IMR-90 (cell line): ENCODE results near the gene COL19A1. TPM values are rescaled to one million over a fixed set of nuclear protein-coding genes. Genes with fewer than 3 reads are reported as not detected.

Experiments used
- ATAC-seq: fragments of 200-7000 bp; cut with Tn5 transposase; 2 replicates; pipeline ENCODE4 v1.9.1; 2020; ENCODE audit warnings: low read depth, mild to moderate bottlenecking, moderate library complexity
- BruUV-seq: library from RNA; stranded (reverse); fragments of 400-500 nt; replicated peaks from 2 replicates; lab custom pipeline; 2021; lab: Mats Ljungman, UMichigan
- CTCF ChIA-PET: fragments of 300-600 bp; formaldehyde crosslinking; extraction: SDS; loops from one replicate; lab custom pipeline; 2021; ENCODE audit warnings: antibody characterized with exemption; lab: Yijun Ruan, JAX
- POLR2A ChIA-PET: fragments of 300-600 bp; sonication (Branson Sonifier 250); formaldehyde crosslinking; loops from one replicate; lab custom pipeline; 2022; ENCODE audit warnings: antibody characterized with exemption; ENCODE audit not compliant: unreplicated experiment; lab: Charles Lee
- DNase-seq: peaks from one replicate; pipeline ENCODE4 v3.0.0; 2013
- H2AFZ ChIP-seq: replicated peaks from 2 replicates; pipeline ENCODE3; 2013; ENCODE audit warnings: low read length, mild to moderate bottlenecking; ENCODE audit not compliant: poor library complexity
- H2AK5ac ChIP-seq: 2 replicates; pipeline ENCODE4 v1.6.1; 2013; ENCODE audit warnings: low read depth, low read length, inconsistent platforms
- H2AK9ac ChIP-seq: replicated peaks from 2 replicates; pipeline ENCODE3; 2013; ENCODE audit warnings: mild to moderate bottlenecking, low read depth, low read length, moderate library complexity; ENCODE audit not compliant: poor library complexity
- H2BK120ac ChIP-seq: 2 replicates; pipeline ENCODE4 v1.6.1; 2013; ENCODE audit warnings: low read depth, low read length, inconsistent platforms
- H2BK15ac ChIP-seq: 3 replicates; pipeline ENCODE4 v1.6.1; 2013; ENCODE audit warnings: low read depth, low read length, inconsistent platforms
- H2BK20ac ChIP-seq: 2 replicates; pipeline ENCODE4 v1.6.1; 2013; ENCODE audit warnings: low read depth, mild to moderate bottlenecking, inconsistent platforms, low read length, moderate library complexity
- H2BK5ac ChIP-seq: 2 replicates; pipeline ENCODE4 v1.6.1; 2013; ENCODE audit warnings: mild to moderate bottlenecking, low read depth, low read length, inconsistent platforms; ENCODE audit not compliant: poor library complexity, severe bottlenecking
- H3K14ac ChIP-seq: replicated peaks from 2 replicates; pipeline ENCODE4 v1.6.1; 2013; ENCODE audit warnings: low read depth, low read length, inconsistent platforms
- H3K18ac ChIP-seq: 2 replicates; pipeline ENCODE4 v1.6.1; 2013; ENCODE audit warnings: low read depth, low read length, control low read depth
- H3K23ac ChIP-seq: 2 replicates; pipeline ENCODE4 v1.6.1; 2013; ENCODE audit warnings: low read depth, low read length, inconsistent platforms
- H3K27ac ChIP-seq: 2 replicates; pipeline ENCODE4 v1.5.1; 2013; ENCODE audit warnings: mild to moderate bottlenecking, control low read depth, low read length; ENCODE audit not compliant: insufficient read depth
- H3K27me3 ChIP-seq: 2 replicates; pipeline ENCODE4 v1.6.1; 2013; ENCODE audit warnings: low read length; ENCODE audit not compliant: control insufficient read depth, insufficient read depth
- H3K36me3 ChIP-seq: 2 replicates; pipeline ENCODE4 v1.6.1; 2013; ENCODE audit warnings: low read length, mixed read lengths; ENCODE audit not compliant: control insufficient read depth, insufficient read depth
- H3K4ac ChIP-seq: 2 replicates; pipeline ENCODE4 v1.6.1; 2013; ENCODE audit warnings: low read depth, low read length, inconsistent platforms
- H3K4me1 ChIP-seq: 2 replicates; pipeline ENCODE4 v1.6.1; 2013; ENCODE audit warnings: low read length, mixed read lengths; ENCODE audit not compliant: control insufficient read depth, insufficient read depth
- H3K4me2 ChIP-seq: 2 replicates; pipeline ENCODE4 v1.6.1; 2013; ENCODE audit warnings: low read depth, mild to moderate bottlenecking, control low read depth, low read length, moderate library complexity
- H3K4me3 ChIP-seq: 2 replicates; pipeline ENCODE4 v1.5.1; 2013; ENCODE audit warnings: low read depth, mild to moderate bottlenecking, control low read depth, low read length, moderate library complexity; ENCODE audit not compliant: insufficient read depth
- H3K56ac ChIP-seq: 2 replicates; pipeline ENCODE4 v1.6.1; 2013; ENCODE audit warnings: low read length, inconsistent platforms; ENCODE audit not compliant: insufficient read depth; ENCODE audit errors: extremely low read depth
- H3K79me1 ChIP-seq, 2 experiments: 2 replicates each; pipeline ENCODE4 v1.6.1; 2013; ENCODE audit warnings: low read length in 2 of 2, inconsistent platforms in 1 of 2, low read depth in 1 of 2
- H3K9ac ChIP-seq: 2 replicates; pipeline ENCODE4 v1.6.1; 2013; ENCODE audit warnings: low read depth, low read length, control low read depth
- H3K9me1 ChIP-seq: 2 replicates; pipeline ENCODE4 v1.6.1; 2013; ENCODE audit warnings: low read length, inconsistent platforms; ENCODE audit not compliant: insufficient read depth
- H3K9me3 ChIP-seq: 2 replicates; pipeline ENCODE4 v1.6.1; 2013; ENCODE audit warnings: low read length; ENCODE audit not compliant: control insufficient read depth, insufficient read depth
- H4K20me1 ChIP-seq: 2 replicates; pipeline ENCODE4 v1.6.1; 2013; ENCODE audit warnings: low read length, inconsistent platforms; ENCODE audit not compliant: insufficient read depth
- H4K5ac ChIP-seq: 2 replicates; pipeline ENCODE4 v1.6.1; 2013; ENCODE audit warnings: mild to moderate bottlenecking, low read depth, low read length, control low read depth
- H4K8ac ChIP-seq, 2 experiments: 2 replicates each; pipeline ENCODE4 v1.6.1; 2013; ENCODE audit warnings: low read depth in 2 of 2, low read length in 2 of 2, control low read depth in 1 of 2, inconsistent platforms in 1 of 2
- H4K91ac ChIP-seq: 2 replicates; pipeline ENCODE4 v1.6.1; 2013; ENCODE audit warnings: low read depth, low read length, inconsistent platforms; ENCODE audit not compliant: insufficient read depth
- CEBPB ChIP-seq: IDR thresholded peaks from 2 replicates; pipeline ENCODE4 v1.6.1; 2012; ENCODE audit warnings: low read depth, low read length, improper control_type of control experiment
- FOS ChIP-seq: fragments of 150-350 bp; IDR thresholded peaks from 2 replicates; pipeline ENCODE4 v1.6.1; 2016; ENCODE audit warnings: low read depth, low read length
- MAFK ChIP-seq: IDR thresholded peaks from 2 replicates; pipeline ENCODE4 v1.6.1; 2012; ENCODE audit warnings: low read depth, low read length, improper control_type of control experiment
- RFX5 ChIP-seq: IDR thresholded peaks from 2 replicates; pipeline ENCODE4 v1.8.0; 2012; ENCODE audit warnings: low read depth, mild to moderate bottlenecking, low read length, moderate library complexity
- SMC3 ChIP-seq: fragments of 150-350 bp; IDR thresholded peaks from 2 replicates; pipeline ENCODE4 v1.6.1; 2016; ENCODE audit warnings: low read depth, mild to moderate bottlenecking, antibody characterized with exemption, low read length, moderate library complexity
- WGBS, 2 experiments: methylation state at CpG; one replicate each; pipeline versions ENCODE4 v1.1.5 to v1.1.7; 2013; ENCODE audit warnings: missing lambda C conversion rate in 2 of 2; ENCODE audit not compliant: insufficient read length in 1 of 2; ENCODE audit errors: extremely low coverage in 2 of 2; 5-methylcytosine and 5-hydroxymethylcytosine counted together
- dilution Hi-C: fragments of 300-500 bp; cut with HindIII; formaldehyde crosslinking; loops from one replicate; pipeline ENCODE4 v1.14.3; 2018; ENCODE audit warnings: low sequenced_read_pairs; ENCODE audit not compliant: unreplicated experiment
- in situ Hi-C: fragments of 300-500 bp; cut with MboI; formaldehyde crosslinking; loops from 3 replicates; pipeline ENCODE4 v1.14.3; 2019; ENCODE audit warnings: low sequenced_read_pairs, inconsistent platforms, mixed read lengths
- intact Hi-C: fragments of 100-400 bp; cut with micrococcal nuclease; formaldehyde crosslinking; loops from 2 replicates; pipeline ENCODE4 v1.10.0; 2022
- polyA plus RNA-seq, 3 experiments: library from polyadenylated mRNA; depleted of rRNA; stranded (reverse); fragments of >200 nt; gene quantifications; 2 replicates each; pipeline ENCODE4 v1.2.3, GENCODE V29; 2012; ENCODE audit warnings: low replicate concordance in 1 of 3
- total RNA-seq: library from RNA; depleted of rRNA; stranded (reverse); fragments of >200 nt; gene quantifications from 2 replicates; pipeline ENCODE4 v1.2.3, GENCODE V29; 2012
- TF ChIP-seq, protein P1 (sequence below): fragments of 150-350 bp; IDR thresholded peaks from 2 replicates; pipeline ENCODE4 v1.6.1; 2017; ENCODE audit warnings: mild to moderate bottlenecking, antibody characterized with exemption, low read length, low read depth
- TF ChIP-seq, protein P2 (sequence below): fragments of 150-350 bp; IDR thresholded peaks from 2 replicates; pipeline ENCODE4 v1.6.1; 2016; ENCODE audit warnings: low read depth, mild to moderate bottlenecking, low read length, moderate library complexity, borderline replicate concordance

COL19A1 gene
- total and polyA plus RNA-seq, 2 of the 4 experiments (the other 2 are of a cell fraction) = under 0.01 TPM; not detected in 1

DNA sequence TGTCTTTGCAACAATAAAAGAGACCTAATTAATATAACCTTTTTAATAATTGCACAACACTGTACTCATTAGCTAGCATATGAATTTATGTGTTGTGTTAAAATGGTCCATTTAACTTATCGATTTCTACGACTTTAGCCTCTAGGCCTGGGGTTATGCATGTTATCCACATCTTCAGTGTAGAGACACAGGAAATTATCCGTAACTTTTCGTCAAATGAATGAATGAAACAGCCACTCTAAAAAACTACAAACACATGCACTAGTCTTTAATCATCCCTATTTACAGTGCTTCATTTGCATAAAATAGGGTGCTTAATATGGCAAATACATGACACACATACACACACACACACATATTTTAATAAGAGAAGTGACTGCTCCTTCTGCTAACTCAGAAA, 47.2 kb upstream of the COL19A1 start:
- H3K56ac ChIP-seq = no peak overlapping the region
- H3K14ac ChIP-seq = no peak overlapping the region
- H3K9me1 ChIP-seq = no peaks in the 10 kb centered on the region
- ATAC-seq = no peak
- no peaks in the 10 kb centered on the region for H3K27me3 ChIP-seq
- no peak overlapping the region for H2AK5ac ChIP-seq
- ChIA-PET POLR2A (no interaction called here), CTCF (no interaction called here)
- H2BK5ac ChIP-seq = no peak overlapping the region
- DNase-seq = no peak
- H3K23ac ChIP-seq = no peak overlapping the region
- H3K18ac ChIP-seq = no peak overlapping the region
- no peak overlapping the region for H4K5ac ChIP-seq
- H3K4me3 ChIP-seq = no peak overlapping the region
- no peak overlapping the region for H3K4me2 ChIP-seq
- BruUV-seq = no TSS peak
- H3K27ac ChIP-seq = no peak overlapping the region
- H3K9ac ChIP-seq = no peak overlapping the region
- H4K8ac ChIP-seq = no peak overlapping the region
- no peaks in the 10 kb centered on the region for H3K4me1 ChIP-seq
- H4K91ac ChIP-seq = no peak overlapping the region
- no peak overlapping the region for H3K4ac ChIP-seq
- H4K20me1 ChIP-seq = no peaks in the 10 kb centered on the region
- no peaks in the 10 kb centered on the region for H3K36me3 ChIP-seq
- H3K9me3 ChIP-seq = no peaks in the 10 kb centered on the region
- no peaks in the 10 kb centered on the region for H3K79me1 ChIP-seq
- H2BK15ac ChIP-seq = no peak overlapping the region
- TF ChIP-seq, protein P1, sequence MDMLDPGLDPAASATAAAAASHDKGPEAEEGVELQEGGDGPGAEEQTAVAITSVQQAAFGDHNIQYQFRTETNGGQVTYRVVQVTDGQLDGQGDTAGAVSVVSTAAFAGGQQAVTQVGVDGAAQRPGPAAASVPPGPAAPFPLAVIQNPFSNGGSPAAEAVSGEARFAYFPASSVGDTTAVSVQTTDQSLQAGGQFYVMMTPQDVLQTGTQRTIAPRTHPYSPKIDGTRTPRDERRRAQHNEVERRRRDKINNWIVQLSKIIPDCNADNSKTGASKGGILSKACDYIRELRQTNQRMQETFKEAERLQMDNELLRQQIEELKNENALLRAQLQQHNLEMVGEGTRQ = no peak
- TF ChIP-seq CEBPB = no peak
- TF ChIP-seq, protein P2, sequence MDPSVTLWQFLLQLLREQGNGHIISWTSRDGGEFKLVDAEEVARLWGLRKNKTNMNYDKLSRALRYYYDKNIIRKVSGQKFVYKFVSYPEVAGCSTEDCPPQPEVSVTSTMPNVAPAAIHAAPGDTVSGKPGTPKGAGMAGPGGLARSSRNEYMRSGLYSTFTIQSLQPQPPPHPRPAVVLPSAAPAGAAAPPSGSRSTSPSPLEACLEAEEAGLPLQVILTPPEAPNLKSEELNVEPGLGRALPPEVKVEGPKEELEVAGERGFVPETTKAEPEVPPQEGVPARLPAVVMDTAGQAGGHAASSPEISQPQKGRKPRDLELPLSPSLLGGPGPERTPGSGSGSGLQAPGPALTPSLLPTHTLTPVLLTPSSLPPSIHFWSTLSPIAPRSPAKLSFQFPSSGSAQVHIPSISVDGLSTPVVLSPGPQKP = no peak
- TF ChIP-seq MAFK = no peak
- TF ChIP-seq RFX5 = no peak
- TF ChIP-seq SMC3 = no peak
- no peak for TF ChIP-seq FOS
- dilution Hi-C loops (no loop called here), intact Hi-C loops (no loop called here), in situ Hi-C loops (no loop called here)
- no peak overlapping the region for H2BK120ac ChIP-seq
- H2AFZ ChIP-seq = no peak overlapping the region
- no peak overlapping the region for H2BK20ac ChIP-seq
- H2AK9ac ChIP-seq = no peak overlapping the region
- no CpG with 5 or more reads among the region's 4 CpGs for WGBS, 2 experiments
